ENCODE data around the gene ZDHHC21.

Gene ZDHHC21

GRCh38 chr9:14693251-14693861 lies at the start of gene ZDHHC21:
Gene ZDHHC21 (minus strand): TSS chr9:14693432. CDS start chr9:14674340, 19,092 bp downstream.
- DNase-seq (ENCODE audit: low spot score): peak; percentile 12

- DNase-seq (ENCODE audit: low spot score): no peak
These were observed 48.1 kb upstream of the ZDHHC21 start for GRCh38 chr9:14741369-14741768.

GRCh38 chr9:14733133-14733532 lies 39.9 kb upstream of the ZDHHC21 start:
- DNase-seq (ENCODE audit: low spot score): no peak

- DNase-seq (ENCODE audit: low spot score): no peak
These were observed 38.2 kb upstream of the ZDHHC21 start for GRCh38 chr9:14731294-14731981.

- no peak for DNase-seq (ENCODE audit: low spot score)
These were observed 37.2 kb upstream of the ZDHHC21 start for GRCh38 chr9:14730461-14730898.

- no peak for DNase-seq (ENCODE audit: low spot score)
These were observed 30.1 kb upstream of the ZDHHC21 start for GRCh38 chr9:14723301-14723700.

- no peak for DNase-seq (ENCODE audit: low spot score)
These were observed 29.3 kb upstream of the ZDHHC21 start, which contains the start of gene CER1 for GRCh38 chr9:14722391-14723035. Gene CER1 (minus strand): TSS chr9:14722733. CDS start chr9:14722672, 61 bp downstream.

GRCh38 chr9:14719231-14719923 lies 26.1 kb upstream of the ZDHHC21 start:
- DNase-seq (ENCODE audit: low spot score): no peak

- no peak for DNase-seq (ENCODE audit: low spot score)
These were observed 21.9 kb upstream of the ZDHHC21 start for GRCh38 chr9:14715102-14715501.

- DNase-seq (ENCODE audit: low spot score): no peak
These were observed 20.0 kb upstream of the ZDHHC21 start for GRCh38 chr9:14713187-14713767.

- DNase-seq (ENCODE audit: low spot score): no peak
These were observed 17.6 kb upstream of the ZDHHC21 start for GRCh38 chr9:14710804-14711203.

GRCh38 chr9:14706530-14707140 lies 13.4 kb upstream of the ZDHHC21 start:
- no peak for DNase-seq (ENCODE audit: low spot score)

- DNase-seq (ENCODE audit: low spot score): no peak
These were observed 11.8 kb upstream of the ZDHHC21 start for GRCh38 chr9:14705079-14705478.

- DNase-seq (ENCODE audit: low spot score): no peak
These were observed 11.0 kb upstream of the ZDHHC21 start for GRCh38 chr9:14704281-14704680.

- DNase-seq (ENCODE audit: low spot score): no peak
These were observed 9.0 kb upstream of the ZDHHC21 start for GRCh38 chr9:14702200-14702720.

GRCh38 chr9:14692470-14693250 lies 572 bp downstream of the ZDHHC21 start:
- DNase-seq (ENCODE audit: low spot score): no peak

- DNase-seq (ENCODE audit: low spot score): no peak
These were observed 2.1 kb downstream of the ZDHHC21 start for GRCh38 chr9:14690948-14691730.

- no peak for DNase-seq (ENCODE audit: low spot score)
These were observed 6.1 kb downstream of the ZDHHC21 start for GRCh38 chr9:14687042-14687719.

- no peak for DNase-seq (ENCODE audit: low spot score)
These were observed 7.1 kb downstream of the ZDHHC21 start for GRCh38 chr9:14686168-14686567.

Data from COLO829 (cell line).